Stimulated activated CD8-positive, alpha-beta memory T cell treated with anti-CD3 and anti-CD28 coated beads, Interleukin-12 subunit alpha, Interleukin-12 subunit beta, amount 100 ng/mL, for 4 hours (primary cell): ENCODE results near the gene SOST.

Experiments used
- DNase-seq: peaks from one replicate; pipeline ENCODE4 v3.0.0-alpha.2; 2020; ENCODE audit warnings: low read depth

Gene SOST

GRCh38 chr17:43774304-43775250, 16.0 kb upstream of the SOST start:
- DNase-seq: no peak

- DNase-seq: no peak
Observed at GRCh38 chr17:43772877-43773648, 14.5 kb upstream of the SOST start.

GRCh38 chr17:43771463-43771862, 12.9 kb upstream of the SOST start:
- DNase-seq: no peak

- DNase-seq: no peak
Observed at GRCh38 chr17:43770957-43771356, 12.4 kb upstream of the SOST start.

GRCh38 chr17:43769859-43770258, 11.3 kb upstream of the SOST start:
- no peak for DNase-seq

GRCh38 chr17:43769426-43769825, 10.8 kb upstream of the SOST start:
- DNase-seq: no peak

GRCh38 chr17:43768943-43769342, 10.4 kb upstream of the SOST start:
- DNase-seq: no peak

- no peak for DNase-seq
Observed at GRCh38 chr17:43768382-43768781, 9.8 kb upstream of the SOST start.

GRCh38 chr17:43767713-43768059, 9.1 kb upstream of the SOST start:
- no peak for DNase-seq

- DNase-seq: no peak
Observed at GRCh38 chr17:43767053-43767712, 8.6 kb upstream of the SOST start.

- no peak for DNase-seq
Observed at GRCh38 chr17:43766413-43767052, 7.9 kb upstream of the SOST start.

- DNase-seq: peak; percentile 69
Observed at GRCh38 chr17:43760254-43760852, 1.8 kb upstream of the SOST start.

- DNase-seq: no peak
Observed at GRCh38 chr17:43759836-43760235, 1.2 kb upstream of the SOST start.

GRCh38 chr17:43758086-43758485, 505 bp downstream of the SOST start:
- DNase-seq: no peak

- no peak for DNase-seq
Observed at GRCh38 chr17:43757171-43757660, 1.4 kb downstream of the SOST start.

- DNase-seq: no peak
Observed at GRCh38 chr17:43756201-43756600, 2.4 kb downstream of the SOST start.

- DNase-seq: no peak
Observed at GRCh38 chr17:43755389-43755875, 3.2 kb downstream of the SOST start.

- DNase-seq: no peak
Observed at GRCh38 chr17:43754947-43755346, 3.6 kb downstream of the SOST start.

GRCh38 chr17:43753493-43754129, 5.0 kb downstream of the SOST start:
- no peak for DNase-seq

GRCh38 chr17:43750153-43750552, 8.4 kb downstream of the SOST start:
- no peak for DNase-seq

GRCh38 chr17:43745541-43745940, 13.1 kb downstream of the SOST start:
- no peak for DNase-seq
